ENCODE measurements around the gene EYS. TPM values are rescaled to one million over a fixed set of nuclear protein-coding genes. Genes with fewer than 3 reads are reported as not detected.

Gene EYS
- total and polyA plus RNA-seq, 9 of the 15 experiments (the other 6 are each of a cell fraction or from before 2014, with no cell fraction given) = 0.03 to 0.36 (median 0.10) TPM; not detected in 2

- TF ChIP-seq, protein P1, sequence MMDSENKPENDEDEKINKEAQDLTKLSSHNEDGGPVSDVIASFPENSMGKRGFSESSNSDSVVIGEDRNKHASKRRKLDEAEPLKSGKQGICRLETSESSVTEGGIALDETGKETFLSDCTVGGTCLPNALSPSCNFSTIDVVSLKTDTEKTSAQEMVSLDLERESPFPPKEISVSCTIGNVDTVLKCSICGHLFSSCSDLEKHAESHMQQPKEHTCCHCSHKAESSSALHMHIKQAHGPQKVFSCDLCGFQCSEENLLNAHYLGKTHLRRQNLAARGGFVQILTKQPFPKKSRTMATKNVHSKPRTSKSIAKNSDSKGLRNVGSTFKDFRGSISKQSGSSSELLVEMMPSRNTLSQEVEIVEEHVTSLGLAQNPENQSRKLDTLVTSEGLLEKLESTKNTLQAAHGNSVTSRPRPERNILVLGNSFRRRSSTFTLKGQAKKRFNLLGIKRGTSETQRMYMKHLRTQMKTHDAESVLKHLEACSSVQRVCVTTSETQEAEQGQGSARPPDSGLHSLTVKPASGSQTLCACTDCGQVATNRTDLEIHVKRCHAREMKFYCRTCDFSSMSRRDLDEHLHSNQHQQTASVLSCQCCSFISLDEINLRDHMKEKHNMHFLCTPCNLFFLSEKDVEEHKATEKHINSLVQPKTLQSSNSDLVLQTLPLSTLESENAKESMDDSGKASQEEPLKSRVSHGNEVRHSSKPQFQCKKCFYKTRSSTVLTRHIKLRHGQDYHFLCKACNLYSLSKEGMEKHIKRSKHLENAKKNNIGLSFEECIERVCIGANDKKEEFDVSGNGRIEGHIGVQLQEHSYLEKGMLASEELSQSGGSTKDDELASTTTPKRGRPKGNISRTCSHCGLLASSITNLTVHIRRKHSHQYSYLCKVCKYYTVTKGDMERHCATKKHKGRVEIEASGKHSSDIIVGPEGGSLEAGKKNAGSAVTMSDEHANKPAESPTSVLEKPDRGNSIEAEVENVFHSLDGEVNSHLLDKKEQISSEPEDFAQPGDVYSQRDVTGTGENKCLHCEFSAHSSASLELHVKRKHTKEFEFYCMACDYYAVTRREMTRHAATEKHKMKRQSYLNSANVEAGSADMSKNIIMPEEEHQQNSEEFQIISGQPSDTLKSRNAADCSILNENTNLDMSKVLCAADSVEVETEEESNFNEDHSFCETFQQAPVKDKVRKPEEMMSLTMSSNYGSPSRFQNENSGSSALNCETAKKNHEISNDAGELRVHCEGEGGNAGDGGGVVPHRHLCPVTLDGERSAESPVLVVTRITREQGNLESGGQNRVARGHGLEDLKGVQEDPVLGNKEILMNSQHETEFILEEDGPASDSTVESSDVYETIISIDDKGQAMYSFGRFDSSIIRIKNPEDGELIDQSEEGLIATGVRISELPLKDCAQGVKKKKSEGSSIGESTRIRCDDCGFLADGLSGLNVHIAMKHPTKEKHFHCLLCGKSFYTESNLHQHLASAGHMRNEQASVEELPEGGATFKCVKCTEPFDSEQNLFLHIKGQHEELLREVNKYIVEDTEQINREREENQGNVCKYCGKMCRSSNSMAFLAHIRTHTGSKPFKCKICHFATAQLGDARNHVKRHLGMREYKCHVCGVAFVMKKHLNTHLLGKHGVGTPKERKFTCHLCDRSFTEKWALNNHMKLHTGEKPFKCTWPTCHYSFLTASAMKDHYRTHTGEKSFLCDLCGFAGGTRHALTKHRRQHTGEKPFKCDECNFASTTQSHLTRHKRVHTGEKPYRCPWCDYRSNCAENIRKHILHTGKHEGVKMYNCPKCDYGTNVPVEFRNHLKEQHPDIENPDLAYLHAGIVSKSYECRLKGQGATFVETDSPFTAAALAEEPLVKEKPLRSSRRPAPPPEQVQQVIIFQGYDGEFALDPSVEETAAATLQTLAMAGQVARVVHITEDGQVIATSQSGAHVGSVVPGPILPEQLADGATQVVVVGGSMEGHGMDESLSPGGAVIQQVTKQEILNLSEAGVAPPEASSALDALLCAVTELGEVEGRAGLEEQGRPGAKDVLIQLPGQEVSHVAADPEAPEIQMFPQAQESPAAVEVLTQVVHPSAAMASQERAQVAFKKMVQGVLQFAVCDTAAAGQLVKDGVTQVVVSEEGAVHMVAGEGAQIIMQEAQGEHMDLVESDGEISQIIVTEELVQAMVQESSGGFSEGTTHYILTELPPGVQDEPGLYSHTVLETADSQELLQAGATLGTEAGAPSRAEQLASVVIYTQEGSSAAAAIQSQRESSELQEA (IDR thresholded peaks at IDR 0.05; ENCODE audit: low read depth) = no peak
- TF ChIP-seq PHB2 (IDR thresholded peaks at IDR 0.05; ENCODE audit: low read depth) (no peak), ARNT (IDR thresholded peaks at IDR 0.05) (no peak), ZNF324 (CRISPR knock-in tag; IDR thresholded peaks at IDR 0.05) (no peak)
Measured at GRCh38 chr6:64724091-64724490, 982.9 kb downstream of the EYS start (continued).
